HG02970 (cell line): ENCODE data around the gene RBM19.
"Not testable (repeated sequence)": the region's sequence is repeated elsewhere in the genome, so short reads cannot be mapped to it uniquely, and the experiment has no call there.

Source experiments
- ATAC-seq: cut with Tn5 transposase; IDR thresholded peaks from one replicate; pipeline ENCODE4 v1.9.1; 2021; ENCODE audit warnings: mild to moderate bottlenecking, moderate library complexity, moderate number of reproducible peaks; ENCODE audit not compliant: unreplicated experiment, low FRiP score

RBM19 gene

GRCh38 chr12:113965951-113966797, at the start of gene RBM19:
Gene RBM19, minus strand, starts transcription at chr12:113966325. Its CDS starts 98 bp downstream, at chr12:113966227.
- ATAC-seq: peak; percentile 99

- no peak for ATAC-seq
These were observed 49.7 kb upstream of the RBM19 start for GRCh38 chr12:114015851-114016250.

GRCh38 chr12:114013575-114014345, 47.6 kb upstream of the RBM19 start:
- ATAC-seq: no peak

GRCh38 chr12:114012744-114013431, 46.8 kb upstream of the RBM19 start:
- ATAC-seq: no peak

- no peak for ATAC-seq
These were observed 45.6 kb upstream of the RBM19 start for GRCh38 chr12:114011711-114012110.

- no peak for ATAC-seq
These were observed 40.6 kb upstream of the RBM19 start for GRCh38 chr12:114006482-114007425.

- no peak for ATAC-seq
These were observed 38.3 kb upstream of the RBM19 start for GRCh38 chr12:114004402-114004801.

GRCh38 chr12:114003286-114003685, 37.2 kb upstream of the RBM19 start:
- ATAC-seq: no peak

- ATAC-seq: no peak
These were observed 35.6 kb upstream of the RBM19 start for GRCh38 chr12:114001511-114002340.

- no peak for ATAC-seq
These were observed 34.7 kb upstream of the RBM19 start for GRCh38 chr12:114000861-114001260.

GRCh38 chr12:114000261-114000660, 34.1 kb upstream of the RBM19 start:
- ATAC-seq: not testable (repeated sequence)

GRCh38 chr12:113997365-113997764, 31.2 kb upstream of the RBM19 start:
- ATAC-seq: no peak

- ATAC-seq: no peak
These were observed 29.9 kb upstream of the RBM19 start for GRCh38 chr12:113996026-113996425.

GRCh38 chr12:113994051-113994450, 27.9 kb upstream of the RBM19 start:
- no peak for ATAC-seq

GRCh38 chr12:113992751-113993150, 26.6 kb upstream of the RBM19 start:
- not testable (repeated sequence) for ATAC-seq

- ATAC-seq: no peak
These were observed 25.3 kb upstream of the RBM19 start for GRCh38 chr12:113991224-113992044.

GRCh38 chr12:113990250-113991223, 24.4 kb upstream of the RBM19 start:
- ATAC-seq: no peak
